Right atrium auricular region (tissue), 2 donors: ENCODE measurements around the gene TRDMT1. TPM values are rescaled to one million over a fixed set of nuclear protein-coding genes. Genes with fewer than 3 reads are reported as not detected.

Experiments
- DNase-seq: peaks from one replicate; pipeline ENCODE4 v3.0.0-alpha.2; 2019; ENCODE audit warnings: low spot score
- H3K27ac ChIP-seq, 2 donors: fragments of 200-600 bp; sonication (generic); 1 replicate in 1 of 2; 2 replicates in 1 of 2; pipeline ENCODE4 v1.5.1; 2016 to 2019
- H3K27me3 ChIP-seq, 2 donors: fragments of 200-600 bp; sonication (generic); one replicate each; pipeline versions ENCODE4 v1.5.1 to v1.6.0; 2017 to 2019
- H3K36me3 ChIP-seq: fragments of 200-600 bp; sonication (generic); one replicate; pipeline ENCODE4 v1.5.1; 2016
- H3K4me1 ChIP-seq, 2 donors: fragments of 200-600 bp; sonication (generic); one replicate each; pipeline versions ENCODE4 v1.5.1 to v1.6.0; 2017 to 2019
- H3K4me3 ChIP-seq, 2 donors: fragments of 200-600 bp; sonication (generic); 1 replicate in 1 of 2; 2 replicates in 1 of 2; pipeline ENCODE4 v1.5.1; 2017 to 2019; ENCODE audit warnings: mild to moderate bottlenecking in 1 of 2, moderate library complexity in 1 of 2
- H3K9me3 ChIP-seq, 2 donors: fragments of 200-600 bp; sonication (generic); one replicate each; pipeline ENCODE4 v1.5.1; 2019
- total RNA-seq, 2 donors: library from RNA; depleted of rRNA; stranded (reverse); fragments of >200 nt; gene quantifications; one replicate each; pipeline ENCODE4 v1.1.0, GENCODE V29; 2016
- TF ChIP-seq, protein P1 (sequence below), 2 donors: fragments of 200-600 bp; sonication (generic); IDR thresholded peaks; one replicate each; pipeline ENCODE4 v1.5.1; 2019; ENCODE audit warnings: antibody characterized with exemption in 2 of 2

TRDMT1 gene
- total RNA-seq, 2 donors from 2014 or later: 3.8 to 5.0 TPM

DNA sequence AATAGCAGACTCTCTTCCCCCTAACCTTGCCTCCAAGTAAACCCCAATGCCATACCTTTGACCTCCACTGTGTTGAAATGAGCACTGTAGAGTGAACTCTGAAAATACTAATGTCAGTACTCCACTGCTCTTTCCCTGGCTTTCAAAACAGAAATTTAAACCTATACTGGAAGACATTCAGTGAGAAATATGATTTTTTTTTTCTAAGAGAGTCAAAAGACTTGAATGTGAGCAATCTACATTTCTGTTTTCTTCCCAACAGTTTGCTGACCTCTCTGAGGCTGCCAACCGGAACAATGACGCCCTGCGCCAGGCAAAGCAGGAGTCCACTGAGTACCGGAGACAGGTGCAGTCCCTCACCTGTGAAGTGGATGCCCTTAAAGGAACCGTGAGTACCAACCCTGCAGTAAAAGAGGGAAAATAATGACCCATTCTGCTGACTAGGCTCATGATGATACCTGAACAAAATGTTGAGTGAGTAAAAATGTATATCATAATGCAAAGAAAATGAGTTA is 33.0 kb upstream of the TRDMT1 start:
- peaks cover 76% of the 10 kb centered on the region for H3K36me3 ChIP-seq
- H3K27me3 ChIP-seq: no peaks in the 10 kb centered on the region
- DNase-seq: no peak
- peaks cover 0 to 44% of the 10 kb centered on the region in 2 donors for H3K4me1 ChIP-seq
- peak overlapping the region; percentile 41 to 98 for H3K27ac ChIP-seq
- H3K4me3 ChIP-seq: peak overlapping the region; percentile 4 to 77
- TF ChIP-seq, protein P1, sequence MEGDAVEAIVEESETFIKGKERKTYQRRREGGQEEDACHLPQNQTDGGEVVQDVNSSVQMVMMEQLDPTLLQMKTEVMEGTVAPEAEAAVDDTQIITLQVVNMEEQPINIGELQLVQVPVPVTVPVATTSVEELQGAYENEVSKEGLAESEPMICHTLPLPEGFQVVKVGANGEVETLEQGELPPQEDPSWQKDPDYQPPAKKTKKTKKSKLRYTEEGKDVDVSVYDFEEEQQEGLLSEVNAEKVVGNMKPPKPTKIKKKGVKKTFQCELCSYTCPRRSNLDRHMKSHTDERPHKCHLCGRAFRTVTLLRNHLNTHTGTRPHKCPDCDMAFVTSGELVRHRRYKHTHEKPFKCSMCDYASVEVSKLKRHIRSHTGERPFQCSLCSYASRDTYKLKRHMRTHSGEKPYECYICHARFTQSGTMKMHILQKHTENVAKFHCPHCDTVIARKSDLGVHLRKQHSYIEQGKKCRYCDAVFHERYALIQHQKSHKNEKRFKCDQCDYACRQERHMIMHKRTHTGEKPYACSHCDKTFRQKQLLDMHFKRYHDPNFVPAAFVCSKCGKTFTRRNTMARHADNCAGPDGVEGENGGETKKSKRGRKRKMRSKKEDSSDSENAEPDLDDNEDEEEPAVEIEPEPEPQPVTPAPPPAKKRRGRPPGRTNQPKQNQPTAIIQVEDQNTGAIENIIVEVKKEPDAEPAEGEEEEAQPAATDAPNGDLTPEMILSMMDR (IDR thresholded peaks at IDR 0.05): no peak
- no peaks in the 10 kb centered on the region for H3K9me3 ChIP-seq

DNA sequence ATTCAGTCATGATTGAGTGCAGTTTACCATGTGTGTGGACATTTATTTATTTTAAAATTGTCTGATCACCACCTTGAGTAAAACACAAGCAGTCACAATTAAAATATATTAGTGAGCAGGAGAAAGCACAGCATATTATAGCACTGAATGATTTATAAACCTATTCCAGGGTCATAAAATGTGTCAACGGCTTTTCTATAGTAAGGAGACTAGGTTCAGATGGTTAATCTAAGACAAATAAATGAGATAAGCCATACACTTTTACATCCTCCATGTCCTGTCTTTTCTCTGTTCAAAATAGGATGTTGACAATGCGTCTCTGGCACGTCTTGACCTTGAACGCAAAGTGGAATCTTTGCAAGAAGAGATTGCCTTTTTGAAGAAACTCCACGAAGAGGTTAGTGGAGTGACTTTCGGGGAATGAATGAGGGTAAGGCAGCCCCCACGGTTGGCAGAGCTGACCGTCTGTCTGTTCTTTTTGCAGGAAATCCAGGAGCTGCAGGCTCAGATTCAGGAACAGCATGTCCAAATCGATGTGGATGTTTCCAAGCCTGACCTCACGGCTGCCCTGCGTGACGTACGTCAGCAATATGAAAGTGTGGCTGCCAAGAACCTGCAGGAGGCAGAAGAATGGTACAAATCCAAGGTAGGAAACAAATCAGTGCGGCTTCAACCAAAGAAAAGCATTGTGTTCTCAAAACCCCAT is 32.0 kb upstream of the TRDMT1 start:
- Histone ChIP-seq H3K27ac (peak overlapping the region; percentile 41 to 98), H3K4me3 (peak overlapping the region; percentile 77 to 78), H3K9me3 (no peaks in the 10 kb centered on the region), H3K36me3 (peaks cover 78% of the 10 kb centered on the region), H3K27me3 (no peaks in the 10 kb centered on the region), H3K4me1 (peaks cover 0 to 44% of the 10 kb centered on the region in 2 donors)
- TF ChIP-seq, protein P1 (IDR thresholded peaks at IDR 0.05): no peak
- DNase-seq: peak; percentile 76

DNA sequence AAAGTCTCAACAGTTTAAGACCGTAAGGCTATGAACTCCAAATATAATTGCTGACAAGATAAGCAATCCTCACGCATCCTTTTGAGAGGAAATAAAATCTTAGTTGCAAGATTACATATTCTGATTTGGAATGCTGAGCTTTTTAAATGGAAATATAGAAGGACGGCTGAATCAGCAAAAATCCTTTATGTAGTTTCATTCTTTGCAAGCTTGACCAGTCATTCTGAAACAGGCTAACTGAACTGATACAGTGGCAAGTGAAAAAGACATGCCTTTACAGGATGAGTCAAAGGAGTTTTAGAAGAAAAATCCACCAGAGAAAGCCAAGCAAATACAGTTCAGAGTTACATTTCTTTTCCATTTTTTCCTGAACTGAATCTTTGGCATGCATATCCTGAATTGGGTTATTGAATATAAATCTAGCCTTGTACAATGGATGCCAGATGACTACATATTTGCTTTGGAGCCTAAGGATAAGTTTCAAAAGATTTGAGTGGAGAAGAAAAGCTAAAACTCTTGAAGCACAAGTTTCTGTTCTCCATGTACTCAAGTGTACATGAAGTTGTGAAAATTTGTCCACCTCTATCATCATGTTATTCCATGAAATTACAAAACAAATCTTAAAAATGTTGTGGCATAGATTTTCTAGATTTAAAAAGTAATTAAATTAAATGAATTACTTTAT is 30.9 kb upstream of the TRDMT1 start:
- Histone ChIP-seq H3K4me3 (peak overlapping the region; percentile 77 to 78), H3K27me3 (no peaks in the 10 kb centered on the region), H3K36me3 (peaks cover 76% of the 10 kb centered on the region), H3K4me1 (peaks cover 0 to 52% of the 10 kb centered on the region in 2 donors), H3K9me3 (no peaks in the 10 kb centered on the region), H3K27ac (peak overlapping the region; percentile 41 to 98)
- TF ChIP-seq, protein P1 (IDR thresholded peaks at IDR 0.05): no peak
- DNase-seq: no peak

DNA sequence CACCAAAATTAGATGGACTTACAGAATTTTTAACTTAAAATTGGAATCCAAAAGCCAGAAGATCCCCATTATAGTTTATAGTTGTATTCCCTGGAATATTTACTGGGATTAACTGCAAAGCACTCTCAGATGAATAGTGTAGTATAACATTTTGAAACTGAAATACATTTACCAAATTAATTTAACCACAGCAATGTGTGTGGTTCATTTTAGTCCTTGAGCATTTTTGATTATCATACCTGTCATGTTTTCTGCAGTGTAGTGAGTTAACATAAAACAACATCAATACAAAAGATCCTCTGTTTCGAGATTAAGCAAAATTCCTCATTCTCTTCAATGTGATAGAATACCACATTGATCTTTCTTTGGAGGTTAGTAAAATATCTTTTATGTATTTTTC is 30.3 kb upstream of the TRDMT1 start:
- Histone ChIP-seq H3K36me3 (peaks cover 70% of the 10 kb centered on the region), H3K9me3 (no peaks in the 10 kb centered on the region), H3K27ac (peak overlapping the region; percentile 97 to 98), H3K4me3 (peak overlapping the region; percentile 77 to 78), H3K4me1 (peaks cover 0 to 58% of the 10 kb centered on the region in 2 donors), H3K27me3 (no peaks in the 10 kb centered on the region)
- TF ChIP-seq, protein P1 (IDR thresholded peaks at IDR 0.05): no peak
- no peak for DNase-seq

DNA sequence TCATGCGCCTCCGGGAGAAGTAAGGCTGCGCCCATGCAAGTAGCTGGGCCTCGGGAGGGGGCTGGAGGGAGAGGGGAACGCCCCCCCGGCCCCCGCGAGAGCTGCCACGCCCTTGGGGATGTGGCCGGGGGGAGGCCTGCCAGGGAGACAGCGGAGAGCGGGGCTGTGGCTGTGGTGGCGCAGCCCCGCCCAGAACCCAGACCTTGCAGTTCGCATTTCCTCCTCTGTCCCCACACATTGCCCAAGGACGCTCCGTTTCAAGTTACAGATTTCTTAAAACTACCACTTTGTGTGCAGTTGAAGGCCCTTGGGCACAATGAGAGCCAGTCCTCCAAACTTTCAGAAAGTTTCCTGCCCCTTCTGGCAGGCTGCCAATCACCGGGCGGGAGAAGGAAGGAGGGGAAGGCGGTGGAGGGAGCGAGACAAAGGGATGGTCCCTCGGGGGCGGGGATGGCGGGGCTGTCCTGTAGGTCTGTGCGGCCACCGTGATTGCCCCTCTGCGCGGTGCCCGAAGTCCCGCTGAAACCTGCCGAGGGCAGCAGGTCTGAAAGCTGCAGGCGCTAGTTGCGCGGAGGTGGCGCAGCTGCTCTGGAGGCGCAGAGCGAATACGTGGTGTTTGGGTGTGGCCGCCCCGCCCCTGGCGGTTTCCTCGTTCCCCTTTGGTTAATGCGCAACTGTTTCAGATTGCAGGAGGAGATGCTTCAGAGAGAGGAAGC is 28.7 kb upstream of the TRDMT1 start:
- H3K4me3 ChIP-seq: peak overlapping the region; percentile 77 to 78
- H3K27ac ChIP-seq: peak overlapping the region; percentile 97 to 98
- H3K9me3 ChIP-seq: no peaks in the 10 kb centered on the region
- H3K27me3 ChIP-seq: no peaks in the 10 kb centered on the region
- DNase-seq: peak; percentile 79
- H3K36me3 ChIP-seq: peaks cover 53% of the 10 kb centered on the region
- peaks cover 0 to 51% of the 10 kb centered on the region in 2 donors for H3K4me1 ChIP-seq
- TF ChIP-seq, protein P1 (IDR thresholded peaks at IDR 0.05): no peak
